ENCODE data around the gene CLEC3A. TPM values are rescaled to one million over a fixed set of nuclear protein-coding genes. Genes with fewer than 3 reads are reported as not detected.

CLEC3A gene
- total and polyA plus RNA-seq, 2 donors, result 0.14 to 0.21 TPM

- Histone ChIP-seq H3K9me3 (ENCODE audit: control insufficient read depth in 2 of 2, insufficient read depth in 1 of 2, low read length in 1 of 2) (no peaks in the 10 kb centered on the region), H3K4me1 (ENCODE audit: control insufficient read depth in 2 of 2, insufficient read depth in 2 of 2, low read length in 2 of 2) (no peaks in the 10 kb centered on the region), H3K4me3 (ENCODE audit: low read length in 2 of 2) (no peak overlapping the region), H3K27ac (ENCODE audit: low read depth in 1 of 2, low read length in 1 of 2) (no peak overlapping the region), H3K36me3 (ENCODE audit: control insufficient read depth in 2 of 2, insufficient read depth in 2 of 2, low read length in 1 of 2) (no peaks in the 10 kb centered on the region), H3K27me3 (ENCODE audit: control insufficient read depth in 2 of 2, insufficient read depth in 1 of 2, low read length in 1 of 2) (no peaks in the 10 kb centered on the region)
- no peak for DNase-seq (ENCODE audit: low read depth in 6 of 9, low spot score in 9 of 9)
- 90% methylated on average over 3 of the region's 3 CpGs for WGBS
Observed at GRCh38 chr16:78007121-78007520, 15.2 kb upstream of the CLEC3A start.

DNA sequence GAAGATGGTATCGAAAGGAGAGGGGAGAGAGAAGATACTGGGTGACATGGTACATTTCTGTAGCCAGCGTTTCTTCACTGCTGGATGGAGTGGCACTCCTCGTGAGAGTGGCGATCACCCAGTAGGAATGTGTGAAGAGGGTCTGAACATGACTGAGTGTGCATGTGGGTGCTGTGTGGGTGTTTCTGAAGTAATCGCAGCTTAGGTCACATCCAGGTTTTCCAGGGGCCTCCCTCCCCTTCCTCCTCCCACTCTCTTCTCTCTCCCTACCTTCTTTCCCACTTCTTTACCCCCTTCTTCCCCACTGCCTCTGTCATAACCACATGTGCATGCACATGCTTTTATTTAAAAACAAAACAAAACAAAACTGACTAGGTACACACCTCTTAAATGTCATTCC, 1.8 kb downstream of the CLEC3A start:
- 93% methylated on average over 5 of the region's 5 CpGs for WGBS
- DNase-seq (ENCODE audit: low read depth in 6 of 9, low spot score in 9 of 9), result no peak
- Histone ChIP-seq H3K27ac (ENCODE audit: low read depth in 1 of 2, low read length in 1 of 2) (no peak overlapping the region), H3K27me3 (ENCODE audit: control insufficient read depth in 2 of 2, insufficient read depth in 1 of 2, low read length in 1 of 2) (no peaks in the 10 kb centered on the region), H3K4me3 (ENCODE audit: low read length in 2 of 2) (no peak overlapping the region), H3K36me3 (ENCODE audit: control insufficient read depth in 2 of 2, insufficient read depth in 2 of 2, low read length in 1 of 2) (no peaks in the 10 kb centered on the region), H3K9me3 (ENCODE audit: control insufficient read depth in 2 of 2, insufficient read depth in 1 of 2, low read length in 1 of 2) (no peaks in the 10 kb centered on the region), H3K4me1 (ENCODE audit: control insufficient read depth in 2 of 2, insufficient read depth in 2 of 2, low read length in 2 of 2) (no peaks in the 10 kb centered on the region)

- Histone ChIP-seq H3K27ac (ENCODE audit: low read depth in 1 of 2, low read length in 1 of 2) (no peak overlapping the region), H3K27me3 (ENCODE audit: control insufficient read depth in 2 of 2, insufficient read depth in 1 of 2, low read length in 1 of 2) (no peaks in the 10 kb centered on the region), H3K4me1 (ENCODE audit: control insufficient read depth in 2 of 2, insufficient read depth in 2 of 2, low read length in 2 of 2) (no peaks in the 10 kb centered on the region), H3K36me3 (ENCODE audit: control insufficient read depth in 2 of 2, insufficient read depth in 2 of 2, low read length in 1 of 2) (no peaks in the 10 kb centered on the region), H3K4me3 (ENCODE audit: low read length in 2 of 2) (no peak overlapping the region), H3K9me3 (ENCODE audit: control insufficient read depth in 2 of 2, insufficient read depth in 1 of 2, low read length in 1 of 2) (no peaks in the 10 kb centered on the region)
- 97% methylated on average over 1 of the region's 1 CpG for WGBS
- DNase-seq (ENCODE audit: low read depth in 6 of 9, low spot score in 9 of 9), result no peak
Observed at GRCh38 chr16:78025631-78026030, 3.3 kb downstream of the CLEC3A start.

GRCh38 chr16:78028018-78028417, 5.7 kb downstream of the CLEC3A start:
- Histone ChIP-seq H3K27me3 (ENCODE audit: control insufficient read depth in 2 of 2, insufficient read depth in 1 of 2, low read length in 1 of 2) (no peaks in the 10 kb centered on the region), H3K9me3 (ENCODE audit: control insufficient read depth in 2 of 2, insufficient read depth in 1 of 2, low read length in 1 of 2) (no peaks in the 10 kb centered on the region), H3K27ac (ENCODE audit: low read depth in 1 of 2, low read length in 1 of 2) (no peak overlapping the region), H3K36me3 (ENCODE audit: control insufficient read depth in 2 of 2, insufficient read depth in 2 of 2, low read length in 1 of 2) (no peaks in the 10 kb centered on the region), H3K4me3 (ENCODE audit: low read length in 2 of 2) (no peak overlapping the region), H3K4me1 (ENCODE audit: control insufficient read depth in 2 of 2, insufficient read depth in 2 of 2, low read length in 2 of 2) (no peaks in the 10 kb centered on the region)
- WGBS, result 45% methylated on average over 3 of the region's 3 CpGs
- DNase-seq (ENCODE audit: low read depth in 6 of 9, low spot score in 9 of 9), result no peak

GRCh38 chr16:78034530-78034929, 12.2 kb downstream of the CLEC3A start:
- Histone ChIP-seq H3K27me3 (ENCODE audit: control insufficient read depth in 2 of 2, insufficient read depth in 1 of 2, low read length in 1 of 2) (no peaks in the 10 kb centered on the region), H3K27ac (ENCODE audit: low read depth in 1 of 2, low read length in 1 of 2) (no peak overlapping the region), H3K9me3 (ENCODE audit: control insufficient read depth in 2 of 2, insufficient read depth in 1 of 2, low read length in 1 of 2) (no peaks in the 10 kb centered on the region), H3K4me3 (ENCODE audit: low read length in 2 of 2) (no peak overlapping the region), H3K4me1 (ENCODE audit: control insufficient read depth in 2 of 2, insufficient read depth in 2 of 2, low read length in 2 of 2) (peaks cover 0 to 2% of the 10 kb centered on the region in 2 donors), H3K36me3 (ENCODE audit: control insufficient read depth in 2 of 2, insufficient read depth in 2 of 2, low read length in 1 of 2) (no peaks in the 10 kb centered on the region)
- peak in 2 of 9 donors; percentile 5 to 22 for DNase-seq (ENCODE audit: low read depth in 6 of 9, low spot score in 9 of 9)
- 3% methylated on average over 2 of the region's 2 CpGs for WGBS

GRCh38 chr16:78035012-78035411, 12.7 kb downstream of the CLEC3A start:
- Histone ChIP-seq H3K27ac (ENCODE audit: low read depth in 1 of 2, low read length in 1 of 2) (no peak overlapping the region), H3K4me3 (ENCODE audit: low read length in 2 of 2) (no peak overlapping the region), H3K36me3 (ENCODE audit: control insufficient read depth in 2 of 2, insufficient read depth in 2 of 2, low read length in 1 of 2) (no peaks in the 10 kb centered on the region), H3K27me3 (ENCODE audit: control insufficient read depth in 2 of 2, insufficient read depth in 1 of 2, low read length in 1 of 2) (no peaks in the 10 kb centered on the region), H3K4me1 (ENCODE audit: control insufficient read depth in 2 of 2, insufficient read depth in 2 of 2, low read length in 2 of 2) (peaks cover 0 to 2% of the 10 kb centered on the region in 2 donors), H3K9me3 (ENCODE audit: control insufficient read depth in 2 of 2, insufficient read depth in 1 of 2, low read length in 1 of 2) (no peaks in the 10 kb centered on the region)
- WGBS, result 77% methylated on average over 2 of the region's 2 CpGs
- no peak for DNase-seq (ENCODE audit: low read depth in 6 of 9, low spot score in 9 of 9)

GRCh38 chr16:78040396-78040795, 18.0 kb downstream of the CLEC3A start:
- H3K4me3 ChIP-seq (ENCODE audit: low read length in 2 of 2), result no peak overlapping the region
- DNase-seq (ENCODE audit: low read depth in 6 of 9, low spot score in 9 of 9), result no peak
- H3K9me3 ChIP-seq (ENCODE audit: control insufficient read depth in 2 of 2, insufficient read depth in 1 of 2, low read length in 1 of 2), result no peaks in the 10 kb centered on the region
- no peak overlapping the region for H3K27ac ChIP-seq (ENCODE audit: low read depth in 1 of 2, low read length in 1 of 2)
- H3K36me3 ChIP-seq (ENCODE audit: control insufficient read depth in 2 of 2, insufficient read depth in 2 of 2, low read length in 1 of 2), result no peaks in the 10 kb centered on the region
- no peaks in the 10 kb centered on the region for H3K4me1 ChIP-seq (ENCODE audit: control insufficient read depth in 2 of 2, insufficient read depth in 2 of 2, low read length in 2 of 2)
- peaks cover 0 to 3% of the 10 kb centered on the region in 2 donors for H3K27me3 ChIP-seq (ENCODE audit: control insufficient read depth in 2 of 2, insufficient read depth in 1 of 2, low read length in 1 of 2)

DNA sequence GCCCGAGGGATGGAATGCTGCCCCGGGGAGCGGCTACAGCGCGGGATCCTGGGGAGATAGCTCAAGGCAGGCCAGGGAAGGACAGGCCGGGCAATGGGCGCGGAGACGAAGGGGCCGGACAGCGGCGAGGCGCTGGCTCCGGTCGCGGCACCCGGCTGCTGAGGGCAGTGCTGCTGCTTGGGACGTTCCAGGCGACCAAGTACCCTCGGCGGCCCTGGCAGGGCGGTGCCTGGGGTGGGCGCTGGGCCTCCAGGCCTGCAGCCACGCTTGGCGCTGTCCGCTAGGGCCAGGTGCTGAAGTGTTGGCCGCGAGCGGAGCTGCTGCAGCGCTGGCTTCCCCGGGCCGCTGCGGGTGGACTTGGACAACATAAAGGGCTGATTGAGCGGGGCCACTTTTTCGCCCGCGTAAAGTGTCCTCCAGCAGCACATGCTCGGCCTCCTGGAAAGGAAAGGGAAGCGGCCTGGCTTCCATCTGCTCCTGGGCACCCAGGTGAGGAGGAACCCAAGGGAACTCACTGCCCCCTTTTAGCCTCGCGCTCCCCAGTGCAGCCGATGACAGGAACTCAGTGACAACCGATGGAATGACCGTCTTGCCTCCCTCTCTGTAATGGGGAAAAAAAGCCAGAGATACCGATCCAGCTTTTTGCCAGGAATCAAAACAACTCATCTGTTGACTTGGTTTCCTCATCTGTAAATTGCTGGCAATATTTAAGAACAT, 23.7 kb downstream of the CLEC3A start:
- no peak overlapping the region for H3K4me3 ChIP-seq (ENCODE audit: low read length in 2 of 2)
- no peaks in the 10 kb centered on the region for H3K4me1 ChIP-seq (ENCODE audit: control insufficient read depth in 2 of 2, insufficient read depth in 2 of 2, low read length in 2 of 2)
- DNase-seq (ENCODE audit: low read depth in 6 of 9, low spot score in 9 of 9), result peak; percentile 8 to 55 (median 23)
- 14% methylated on average over 45 of the region's 45 CpGs for whole genome bisulfite sequencing
- H3K27me3 ChIP-seq (ENCODE audit: control insufficient read depth in 2 of 2, insufficient read depth in 1 of 2, low read length in 1 of 2), result peaks cover 0 to 15% of the 10 kb centered on the region in 2 donors
- no peak overlapping the region for H3K27ac ChIP-seq (ENCODE audit: low read depth in 1 of 2, low read length in 1 of 2)
- H3K36me3 ChIP-seq (ENCODE audit: control insufficient read depth in 2 of 2, insufficient read depth in 2 of 2, low read length in 1 of 2), result no peaks in the 10 kb centered on the region
- no peaks in the 10 kb centered on the region for H3K9me3 ChIP-seq (ENCODE audit: control insufficient read depth in 2 of 2, insufficient read depth in 1 of 2, low read length in 1 of 2)

DNA sequence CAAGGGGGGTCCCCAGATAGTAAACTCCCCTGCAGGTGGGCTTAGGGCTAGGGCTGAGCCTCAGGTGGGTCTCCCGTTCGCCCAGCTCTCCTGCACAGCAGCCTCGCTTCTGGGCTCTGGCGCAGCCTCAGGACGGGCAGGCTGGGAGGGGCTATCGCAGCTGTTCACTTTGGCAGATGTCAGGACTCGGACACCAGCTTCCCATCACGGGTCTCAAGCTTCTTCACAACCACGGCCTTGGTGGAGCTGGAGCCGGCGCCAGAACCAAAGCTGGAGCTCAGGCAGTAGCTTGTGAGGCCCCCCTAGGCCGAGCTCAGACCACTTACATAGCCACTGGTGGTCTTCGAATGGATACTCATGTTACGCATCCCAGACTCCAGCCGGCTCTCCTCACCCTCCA, 26.0 kb downstream of the CLEC3A start:
- H3K36me3 ChIP-seq (ENCODE audit: control insufficient read depth in 2 of 2, insufficient read depth in 2 of 2, low read length in 1 of 2), result no peaks in the 10 kb centered on the region
- WGBS, result 91% methylated on average over 15 of the region's 15 CpGs

More for the DNA sequence above, 26.0 kb downstream of the CLEC3A start:
- no peak for DNase-seq (ENCODE audit: low read depth in 6 of 9, low spot score in 9 of 9)
- no peaks in the 10 kb centered on the region for H3K4me1 ChIP-seq (ENCODE audit: control insufficient read depth in 2 of 2, insufficient read depth in 2 of 2, low read length in 2 of 2)
- H3K9me3 ChIP-seq (ENCODE audit: control insufficient read depth in 2 of 2, insufficient read depth in 1 of 2, low read length in 1 of 2), result no peaks in the 10 kb centered on the region
- no peak overlapping the region for H3K4me3 ChIP-seq (ENCODE audit: low read length in 2 of 2)
- H3K27ac ChIP-seq (ENCODE audit: low read depth in 1 of 2, low read length in 1 of 2), result no peak overlapping the region
- peaks cover 0 to 15% of the 10 kb centered on the region in 2 donors for H3K27me3 ChIP-seq (ENCODE audit: control insufficient read depth in 2 of 2, insufficient read depth in 1 of 2, low read length in 1 of 2)
